GM12891 (cell line): ENCODE data around the gene ELOVL6.
A peak's percentile ranks its signal among the peaks of the same experiment; 100 is the strongest.
"Not testable (repeated sequence)": the region's sequence is repeated elsewhere in the genome, so short reads cannot be mapped to it uniquely, and the experiment has no call there.

Source experiments
- DNase-seq: peaks from one replicate; pipeline ENCODE4 v3.0.0; 2011; ENCODE audit warnings: low spot score; ENCODE audit not compliant: insufficient read length
- FAIRE-seq: peaks from 2 replicates; lab custom pipeline; 2011; peaks lifted over from hg19 to GRCh38; lab: Jason Lieb, UNC
- PAX5 ChIP-seq: IDR thresholded peaks from 2 replicates; pipeline ENCODE4 v1.6.1; 2011; ENCODE audit warnings: low read length, moderate library complexity, mild to moderate bottlenecking; ENCODE audit not compliant: insufficient read depth, severe bottlenecking
- POLR2A ChIP-seq: IDR thresholded peaks from 2 replicates; pipeline ENCODE4 v1.6.1; 2011; ENCODE audit warnings: low read depth, low read length, control low read depth
- POLR2AphosphoS5 ChIP-seq: IDR thresholded peaks from 2 replicates; pipeline ENCODE4 v1.6.1; 2011; ENCODE audit warnings: low read depth, low read length, control low read depth
- POU2F2 ChIP-seq: IDR thresholded peaks from 2 replicates; pipeline ENCODE4 v1.6.1; 2011; ENCODE audit warnings: low read depth, mild to moderate bottlenecking, control low read depth, low read length, moderate library complexity
- SPI1 ChIP-seq: IDR thresholded peaks from 2 replicates; pipeline ENCODE4 v1.6.1; 2011; ENCODE audit warnings: low read depth, low read length, control low read depth
- TAF1 ChIP-seq: IDR thresholded peaks from 2 replicates; pipeline ENCODE4 v1.6.1; 2011; ENCODE audit warnings: low read depth, low read length, control low read depth

ELOVL6 gene

DNA sequence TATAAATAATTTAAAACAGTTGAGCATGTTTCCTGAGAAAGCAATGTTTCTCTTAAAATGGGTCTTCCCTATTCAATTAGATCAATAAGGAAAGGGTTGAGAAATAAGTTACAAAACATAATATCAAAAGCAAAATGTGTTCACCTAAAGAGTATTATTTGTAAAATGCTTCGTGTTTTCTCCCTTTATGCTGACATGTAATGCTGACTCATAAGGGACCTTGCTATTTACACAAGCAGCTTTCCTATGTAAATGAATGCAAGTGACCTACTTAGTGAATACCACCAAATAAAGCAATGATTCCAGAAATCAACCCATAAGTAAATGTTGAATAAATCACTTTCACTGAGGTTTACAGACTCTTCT is 91.5 kb downstream of the ELOVL6 start:
- TF ChIP-seq POLR2A (no peak), POU2F2 (no peak), SPI1 (no peak), TAF1 (no peak), PAX5 (no peak), POLR2AphosphoS5 (no peak)
- no peak for DNase-seq
- FAIRE-seq, result peak; percentile 87

DNA sequence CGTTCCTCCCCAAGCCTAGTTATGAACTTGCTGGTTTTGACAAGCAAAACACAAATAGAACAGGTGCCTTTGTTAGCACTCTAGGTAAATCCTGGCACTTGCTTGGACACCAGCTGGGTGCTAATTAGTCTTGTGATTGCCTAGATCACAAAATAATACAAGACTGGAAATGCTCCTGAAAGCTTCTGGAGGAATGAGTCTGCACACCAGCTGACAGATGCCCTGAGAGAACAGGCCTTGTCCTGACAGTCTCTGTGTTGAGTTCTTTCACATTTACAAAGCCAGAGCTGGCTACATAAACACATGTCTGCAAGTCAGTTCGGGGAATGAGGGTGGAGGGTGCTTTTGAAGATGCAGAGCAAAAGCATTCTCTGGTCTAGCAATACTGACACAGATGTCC is 93.8 kb downstream of the ELOVL6 start:
- TF ChIP-seq PAX5, result no peak
- peak; percentile 16 for FAIRE-seq
- DNase-seq, result no peak

DNA sequence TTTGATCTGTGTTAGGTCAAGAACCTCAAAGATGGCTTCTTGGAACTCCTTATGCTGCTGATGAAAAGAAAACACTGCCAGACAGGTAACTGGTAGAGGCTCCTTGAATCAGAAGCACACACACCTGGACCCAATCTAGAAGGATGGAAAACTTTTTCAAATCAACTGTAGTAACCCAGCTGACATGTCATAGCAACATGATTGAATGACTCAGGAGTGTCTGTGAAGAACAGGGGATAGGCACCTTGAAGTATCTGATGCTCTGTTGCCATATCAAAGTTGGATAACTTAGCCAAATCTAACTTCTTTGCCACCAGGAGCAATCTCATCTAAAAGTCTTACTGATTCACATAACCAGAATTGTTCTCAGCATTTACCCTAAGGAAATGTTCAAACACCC is 98.8 kb downstream of the ELOVL6 start:
- TF ChIP-seq POLR2A (no peak), SPI1 (no peak), POLR2AphosphoS5 (no peak), TAF1 (no peak), PAX5 (no peak), POU2F2 (no peak)
- no peak for FAIRE-seq

DNA sequence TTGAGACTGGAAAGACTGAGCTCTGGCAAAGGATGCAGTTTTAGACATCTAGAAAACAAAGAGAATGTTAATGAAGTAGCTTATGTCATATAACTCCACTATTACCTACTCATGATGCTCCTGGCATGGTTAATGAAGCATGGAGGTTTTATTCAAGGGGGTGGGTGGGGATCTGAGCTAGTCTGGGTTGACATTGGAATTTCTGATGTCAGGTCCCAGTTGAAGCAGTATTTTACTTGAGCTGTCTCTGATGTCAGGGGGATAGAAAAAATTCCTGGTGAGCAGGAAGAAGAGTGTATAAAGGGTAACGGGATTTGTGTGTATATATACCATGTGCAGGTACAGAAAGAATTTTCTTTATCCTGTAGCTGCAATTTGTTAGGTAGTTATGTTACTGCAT is 102.0 kb downstream of the ELOVL6 start:
- DNase-seq, result no peak
- no peak for FAIRE-seq
- TF ChIP-seq PAX5 (no peak), POU2F2 (no peak), TAF1 (no peak), POLR2A (no peak), SPI1 (no peak), POLR2AphosphoS5 (no peak)

More for the DNA sequence above, 98.8 kb downstream of the ELOVL6 start:
- DNase-seq, result no peak

DNA sequence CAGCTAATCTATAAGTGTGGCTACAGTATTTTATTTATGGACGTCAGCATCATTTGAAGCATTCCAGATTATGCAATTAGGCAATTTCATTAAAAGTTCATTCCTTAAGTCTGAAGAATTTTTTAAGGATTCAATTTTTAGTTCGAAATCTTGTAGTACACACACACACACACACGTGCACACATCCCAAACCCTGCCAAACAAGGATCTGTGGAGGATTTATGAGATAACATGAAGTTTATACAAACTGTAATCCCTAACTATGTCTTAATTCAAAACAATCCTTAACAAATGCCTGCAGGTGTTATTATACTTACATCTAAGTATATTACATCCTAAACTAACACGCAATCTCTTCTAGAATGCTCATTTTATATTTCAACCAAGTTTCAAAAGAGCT is 105.8 kb downstream of the ELOVL6 start:
- no peak for FAIRE-seq
- TF ChIP-seq PAX5, result no peak
- no peak for TF ChIP-seq POU2F2
- no peak for TF ChIP-seq POLR2A
- TF ChIP-seq TAF1, result no peak
- TF ChIP-seq SPI1, result no peak
- TF ChIP-seq POLR2AphosphoS5, result no peak
- no peak for DNase-seq

DNA sequence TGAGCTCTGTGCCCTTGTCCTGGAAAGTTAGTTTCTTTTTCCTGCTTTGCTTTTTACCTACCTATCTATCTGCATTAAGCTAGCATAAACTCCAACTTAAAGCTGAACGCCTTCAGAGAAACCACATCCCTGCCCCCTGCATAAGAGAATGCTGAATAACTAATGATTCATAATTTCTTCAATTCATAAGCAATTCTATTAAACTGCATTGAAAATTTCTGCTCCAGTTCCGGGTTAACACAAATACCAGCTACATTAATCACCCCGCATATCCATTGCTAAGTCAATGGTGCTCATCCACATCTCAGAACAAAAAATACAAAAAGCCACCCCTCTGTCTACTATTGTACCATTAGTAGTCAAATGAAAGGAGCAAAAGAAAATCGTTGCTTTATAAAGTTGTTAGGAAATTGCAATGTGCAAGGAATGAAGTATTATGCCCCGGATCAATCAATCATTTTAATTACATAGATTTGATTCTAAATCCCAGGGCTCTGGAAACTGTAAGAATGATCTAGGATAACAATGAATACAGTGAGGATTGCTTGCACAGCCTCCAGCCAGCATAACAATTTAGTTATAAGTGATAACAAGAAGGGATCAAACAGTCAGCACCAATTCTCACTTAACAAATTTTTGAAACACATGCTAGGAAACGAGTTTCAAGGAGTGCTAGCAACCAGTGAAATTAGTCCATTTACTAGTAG is 106.8 kb downstream of the ELOVL6 start:
- DNase-seq, result no peak
- no peak for FAIRE-seq
- TF ChIP-seq TAF1 (no peak), POLR2A (no peak), PAX5 (no peak), POLR2AphosphoS5 (no peak), SPI1 (no peak), POU2F2 (no peak)

DNA sequence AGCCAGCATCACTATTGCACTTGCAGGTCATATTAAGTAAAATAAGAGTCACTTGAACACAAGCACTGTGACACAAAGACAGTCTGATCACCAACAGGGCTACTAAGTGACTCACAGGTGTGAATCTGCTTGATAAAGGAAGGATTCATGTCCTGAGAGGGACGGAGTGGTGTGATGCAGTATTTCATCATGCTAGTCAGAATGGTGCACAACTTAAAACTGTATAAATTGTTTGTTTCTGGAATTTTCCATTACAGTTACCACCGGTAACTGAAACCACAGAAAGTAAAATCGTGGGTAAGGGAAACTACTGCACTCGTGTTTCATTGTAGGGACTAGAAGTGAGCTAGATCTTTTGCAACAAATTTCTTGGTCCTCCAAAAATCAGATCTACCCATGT is 109.7 kb downstream of the ELOVL6 start:
- FAIRE-seq (peak; percentile 66), DNase-seq (no peak)
- TF ChIP-seq POLR2AphosphoS5 (no peak), POU2F2 (no peak), POLR2A (no peak), PAX5 (no peak), TAF1 (no peak), SPI1 (no peak)

DNA sequence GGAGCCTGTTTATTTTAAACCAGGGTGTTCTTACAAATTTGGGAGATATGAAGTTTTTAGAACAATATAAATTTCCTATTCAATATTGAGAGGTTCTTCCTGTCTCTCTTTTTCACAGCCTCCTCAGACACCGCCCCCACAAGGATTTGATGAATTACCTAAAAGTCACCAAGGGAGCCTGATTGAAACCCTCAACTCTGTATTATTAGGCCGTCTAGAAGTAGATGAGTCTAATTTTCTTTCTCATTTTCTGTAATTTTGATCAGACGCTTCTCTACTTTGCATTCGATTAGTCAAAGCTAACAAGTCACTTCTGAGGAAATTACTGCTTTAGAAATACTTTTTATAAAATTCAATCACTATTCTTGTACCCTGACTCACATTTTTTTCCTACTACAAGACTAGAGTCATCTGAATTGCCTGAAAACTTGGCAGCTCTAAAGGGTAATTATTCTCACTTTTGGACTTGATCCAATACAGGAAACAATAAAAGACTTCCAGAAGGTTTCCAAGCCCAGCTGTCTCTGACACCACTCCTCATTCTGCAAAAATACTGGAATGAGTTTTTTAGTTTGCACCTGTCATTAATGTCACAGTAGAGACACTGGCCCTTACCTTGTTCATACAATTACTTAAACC is 111.2 kb downstream of the ELOVL6 start:
- FAIRE-seq, result no peak
- TF ChIP-seq PAX5, result no peak
- TF ChIP-seq POLR2AphosphoS5, result no peak
- no peak for TF ChIP-seq TAF1
- no peak for TF ChIP-seq POU2F2
- TF ChIP-seq SPI1, result no peak
- no peak for TF ChIP-seq POLR2A
- no peak for DNase-seq

DNA sequence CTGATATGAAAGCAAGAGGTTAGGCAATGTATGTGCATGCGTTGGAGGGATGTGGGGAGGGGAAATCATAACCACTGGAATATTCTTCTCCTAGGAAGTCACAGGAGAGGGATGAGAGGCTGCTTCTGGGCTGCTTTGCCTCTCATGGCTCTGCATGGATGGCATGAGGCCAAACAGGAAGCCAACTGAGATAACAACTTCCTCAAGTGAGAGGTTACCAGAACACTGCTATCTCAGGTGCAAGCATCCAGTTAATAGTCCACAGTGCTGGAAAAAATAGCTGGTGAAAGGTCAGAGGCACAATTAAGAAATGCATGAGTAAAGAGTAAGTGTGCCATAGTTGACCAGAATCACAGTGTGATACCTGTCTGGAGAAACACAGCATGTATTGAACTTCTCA is 113.3 kb downstream of the ELOVL6 start:
- no peak for TF ChIP-seq TAF1
- TF ChIP-seq POLR2A, result no peak
- no peak for TF ChIP-seq POLR2AphosphoS5
- TF ChIP-seq PAX5, result no peak
- TF ChIP-seq SPI1, result no peak
- no peak for TF ChIP-seq POU2F2
- no peak for DNase-seq
- FAIRE-seq, result peak; percentile 76

DNA sequence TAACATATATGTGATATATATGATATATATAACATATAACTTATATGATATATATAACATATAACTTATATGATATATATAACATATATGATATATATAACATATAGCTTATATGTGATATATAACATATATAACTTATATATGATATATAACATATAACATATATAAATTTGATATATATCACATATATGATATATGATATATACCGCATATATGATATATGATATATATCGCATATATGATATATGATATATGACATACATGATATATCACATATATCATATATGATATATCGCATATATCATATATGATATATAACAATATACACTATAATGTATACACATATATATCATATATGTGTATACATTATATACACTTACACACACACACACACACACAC is 114.3 kb downstream of the ELOVL6 start:
- FAIRE-seq (no peak), DNase-seq (no peak)
- no peak for TF ChIP-seq TAF1
- TF ChIP-seq POU2F2, result no peak
- no peak for TF ChIP-seq SPI1
- no peak for TF ChIP-seq POLR2AphosphoS5
- no peak for TF ChIP-seq POLR2A
- TF ChIP-seq PAX5, result no peak

DNA sequence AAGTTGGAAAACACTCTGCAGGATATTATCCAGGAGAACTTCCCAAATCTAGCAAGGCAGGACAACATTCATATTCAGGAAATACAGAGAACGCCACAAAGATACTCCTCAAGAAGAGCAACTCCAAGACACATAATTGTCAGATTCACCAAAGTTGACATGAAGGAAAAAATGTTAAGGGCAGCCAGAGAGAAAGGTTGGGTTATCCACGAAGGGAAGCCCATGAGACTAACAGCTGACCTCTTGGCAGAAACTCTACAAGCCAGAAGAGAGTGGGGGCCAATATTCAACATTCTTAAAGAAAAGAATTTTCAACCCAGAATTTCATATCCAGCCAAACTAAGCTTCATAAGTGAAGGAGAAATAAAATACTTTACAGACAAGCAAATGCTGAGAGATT is 120.3 kb downstream of the ELOVL6 start:
- FAIRE-seq, DNase-seq: not testable (repeated sequence)

DNA sequence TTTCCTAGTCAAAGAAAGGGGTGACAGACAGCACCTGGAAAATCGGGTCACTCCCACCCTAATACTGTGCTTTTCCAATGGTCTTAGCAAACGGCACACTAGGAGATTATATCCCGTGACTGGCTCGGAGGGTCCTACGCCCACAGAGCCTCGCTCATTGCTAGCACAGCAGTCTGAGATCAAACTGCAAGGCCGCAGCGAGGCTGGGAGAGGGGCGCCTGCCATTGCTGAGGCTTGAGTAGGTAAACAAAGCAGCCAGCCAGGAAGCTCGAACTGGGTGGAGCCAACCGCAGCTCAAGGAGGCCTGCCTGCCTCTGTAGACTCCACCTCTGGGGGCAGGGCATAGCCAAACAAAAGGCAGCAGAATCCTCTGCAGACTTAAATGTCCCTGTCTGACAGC is 121.6 kb downstream of the ELOVL6 start:
- not testable (repeated sequence) for FAIRE-seq, DNase-seq
